ENCODE data around the gene SLC6A1. TPM values are rescaled to one million over a fixed set of nuclear protein-coding genes. Genes with fewer than 3 reads are reported as not detected.

The SLC6A1 gene
- total and polyA plus RNA-seq, 2 of the 13 experiments (the other 11 are each of a cell fraction or from before 2014, with no cell fraction given) = not detected

DNA sequence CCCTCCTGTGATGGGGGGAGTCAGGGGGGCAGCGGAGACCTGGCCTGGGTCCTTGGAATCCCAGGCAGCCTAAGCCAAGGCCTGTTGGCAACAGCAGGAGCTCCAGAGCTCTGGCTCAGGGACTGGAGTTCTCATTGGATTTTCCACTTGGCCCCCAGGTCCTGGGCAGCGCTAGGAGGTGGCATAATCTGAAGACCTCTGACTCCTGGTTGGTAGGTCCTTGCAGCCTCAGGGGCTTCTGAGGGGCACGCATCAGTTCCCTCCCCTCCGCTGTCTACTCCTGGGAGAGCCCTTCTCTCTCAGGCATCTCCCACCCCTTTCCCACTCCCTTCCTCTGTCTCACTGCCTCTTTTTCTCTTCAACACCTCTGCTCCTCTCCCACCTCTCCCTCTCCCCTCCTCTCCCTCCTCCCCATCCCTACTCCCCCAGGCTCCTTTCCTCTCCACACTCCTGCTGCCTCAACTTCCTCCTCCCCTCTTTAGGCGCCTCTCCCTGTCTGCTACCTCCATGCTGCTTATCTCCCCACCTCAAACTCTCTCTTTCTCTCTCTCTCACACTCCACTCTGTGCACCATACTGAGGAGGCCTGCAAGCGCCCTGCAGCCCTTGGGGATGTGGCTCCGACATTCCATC, 41.1 kb upstream of the SLC6A1 start:
- H4K20me1 ChIP-seq (ENCODE audit: insufficient read depth, low read length) = no peaks in the 10 kb centered on the region
- no peak overlapping the region for H3K27ac ChIP-seq (ENCODE audit: extremely low read length, insufficient read depth, low read length)
- no peak overlapping the region for H3K4me3 ChIP-seq (replicated peaks in 1 of 3; ENCODE audit: insufficient read depth in 1 of 3, low read depth in 2 of 3, low read length in 3 of 3)
- intact Hi-C loops (cut with micrococcal nuclease; ENCODE audit: unreplicated experiment) (no loop called here), in situ Hi-C loops (cut with HindIII; ENCODE audit: extremely low pct_ligation_motif_present, low pct_unique_long_range_greater_than_20kb) (no loop called here)
- DNase-seq (ENCODE audit: low spot score) (no peak), FAIRE-seq (no peak), ATAC-seq (no peak)
- no peaks in the 10 kb centered on the region for H3K4me1 ChIP-seq (ENCODE audit: insufficient read depth, low read length)
- no peak overlapping the region for H2AFZ ChIP-seq (ENCODE audit: low read length)
- no peaks in the 10 kb centered on the region for H3K79me2 ChIP-seq (ENCODE audit: insufficient read depth, low read length)
- peaks cover 8 to 40% of the 10 kb centered on the region in 2 experiments; a peak in 4 of 5 replicates for H3K27me3 ChIP-seq (ENCODE audit: control insufficient read depth in 1 of 2, insufficient read depth in 2 of 2, low read length in 2 of 2)
- H3K4me2 ChIP-seq (ENCODE audit: low read depth, low read length) = no peak overlapping the region
- ChIA-PET POLR2A (no interaction called here), CTCF (ENCODE audit: low intra/inter-chr PET ratio, low total read pairs) (interaction anchor here (1.3 kb wide), 1 partner anchor 108 kb away, joined by 10 read pairs; no protein-coding TSS in a partner anchor)
- H3K9me3 ChIP-seq (ENCODE audit: low read length) = no peaks in the 10 kb centered on the region
- TF ChIP-seq ZNF160 (CRISPR knock-in tag; IDR thresholded peaks at IDR 0.05) (no peak), CREM (IDR thresholded peaks at IDR 0.05) (no peak), CREM (CRISPR knock-in tag; IDR thresholded peaks at IDR 0.05) (no peak), HOXA5 (CRISPR knock-in tag; IDR thresholded peaks at IDR 0.05) (no peak), ZNF431 (CRISPR knock-in tag; IDR thresholded peaks at IDR 0.05; ENCODE audit: borderline replicate concordance, low read depth) (no peak), ZNF598 (CRISPR knock-in tag; IDR thresholded peaks at IDR 0.05; ENCODE audit: borderline replicate concordance) (no peak), TCF7L2 (IDR thresholded peaks at IDR 0.05; ENCODE audit: low read depth, low read length) (no peak), NPAS2 (CRISPR knock-in tag; IDR thresholded peaks at IDR 0.05; ENCODE audit: borderline replicate concordance) (no peak), REL (CRISPR knock-in tag; conservative IDR thresholded peaks at IDR 0.05) (no peak), KLF9 (CRISPR knock-in tag; IDR thresholded peaks at IDR 0.05; ENCODE audit: low read depth) (no peak)
- TF ChIP-seq, protein P1, sequence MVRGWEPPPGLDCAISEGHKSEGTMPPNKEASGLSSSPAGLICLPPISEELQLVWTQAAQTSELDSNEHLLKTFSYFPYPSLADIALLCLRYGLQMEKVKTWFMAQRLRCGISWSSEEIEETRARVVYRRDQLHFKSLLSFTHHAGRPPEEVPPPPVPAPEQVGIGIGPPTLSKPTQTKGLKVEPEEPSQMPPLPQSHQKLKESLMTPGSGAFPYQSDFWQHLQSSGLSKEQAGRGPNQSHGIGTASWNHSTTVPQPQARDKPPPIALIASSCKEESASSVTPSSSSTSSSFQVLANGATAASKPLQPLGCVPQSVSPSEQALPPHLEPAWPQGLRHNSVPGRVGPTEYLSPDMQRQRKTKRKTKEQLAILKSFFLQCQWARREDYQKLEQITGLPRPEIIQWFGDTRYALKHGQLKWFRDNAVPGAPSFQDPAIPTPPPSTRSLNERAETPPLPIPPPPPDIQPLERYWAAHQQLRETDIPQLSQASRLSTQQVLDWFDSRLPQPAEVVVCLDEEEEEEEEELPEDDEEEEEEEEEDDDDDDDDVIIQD (CRISPR knock-in tag; IDR thresholded peaks at IDR 0.05; ENCODE audit: low read depth) = no peak
- no peak overlapping the region for H3K9ac ChIP-seq (ENCODE audit: insufficient read depth, low read depth, low read length)
- WGBS (ENCODE audit: low lambda C conversion rate) = under 1% methylated on average over 5 of the region's 7 CpGs
- no TSS peak for BruUV-seq (replicated peaks)
- H3K36me3 ChIP-seq (replicated peaks in 1 of 2; ENCODE audit: control insufficient read depth in 1 of 2, insufficient read depth in 2 of 2, low read length in 2 of 2) = no peaks in the 10 kb centered on the region

Data from HepG2 (cell line).